ENCODE measurements around the gene MED27. TPM values are rescaled to one million over a fixed set of nuclear protein-coding genes. Genes with fewer than 3 reads are reported as not detected.

Gene MED27
- total RNA-seq, 1 experiment from 2014 or later: 38.4 TPM

GRCh38 chr9:132040246-132040645 lies 39.4 kb downstream of the MED27 start:
- ChIA-PET CTCF (no interaction called here), POLR2A (ENCODE audit: unreplicated experiment) (no interaction called here)
- no TSS peak for BruUV-seq (replicated peaks)
- TF ChIP-seq CTCF (conservative IDR thresholded peaks at IDR 0.05; ENCODE audit: low read depth, low read length) (no peak), EZH2phosphoT487 (IDR thresholded peaks at IDR 0.05; ENCODE audit: borderline replicate concordance, low read length) (no peak), EZH2 (IDR thresholded peaks at IDR 0.05; ENCODE audit: low read length, unreplicated experiment) (no peak)
- Histone ChIP-seq H3K27me3 (ENCODE audit: low read length) (no peaks in the 10 kb centered on the region), H3K27ac (ENCODE audit: low read length) (no peak overlapping the region), H2AFZ (ENCODE audit: low read length) (no peak overlapping the region), H3K9me2 (replicated peaks; ENCODE audit: low read length) (no peaks in the 10 kb centered on the region), H3K79me2 (ENCODE audit: low read length) (peaks cover 78% of the 10 kb centered on the region), H3K4me2 (ENCODE audit: low read length) (no peak overlapping the region), H3K4me3 (ENCODE audit: low read length) (no peak overlapping the region), H4K20me1 (ENCODE audit: low read length) (no peaks in the 10 kb centered on the region), H3K9ac (ENCODE audit: low read length) (no peak overlapping the region), H3K36me3 (ENCODE audit: low read depth, low read length) (no peaks in the 10 kb centered on the region), H3F3A (ENCODE audit: low read length, unreplicated experiment) (no peaks in the 10 kb centered on the region), H3K9me3 (ENCODE audit: low read length) (no peaks in the 10 kb centered on the region), H3K4me1 (ENCODE audit: insufficient read depth, low read length) (peaks cover 25% of the 10 kb centered on the region)
- no peak for DNase-seq
- intact Hi-C loops (cut with micrococcal nuclease): no loop called here
- ATAC-seq: no peak

- H4K20me1 ChIP-seq (ENCODE audit: low read length): no peaks in the 10 kb centered on the region
- peaks cover 79% of the 10 kb centered on the region for H3K79me2 ChIP-seq (ENCODE audit: low read length)
- no peak overlapping the region for H3K9ac ChIP-seq (ENCODE audit: low read length)
- H3K36me3 ChIP-seq (ENCODE audit: low read depth, low read length): no peaks in the 10 kb centered on the region
- no peak overlapping the region for H3K4me2 ChIP-seq (ENCODE audit: low read length)
- H3F3A ChIP-seq (ENCODE audit: low read length, unreplicated experiment): no peaks in the 10 kb centered on the region
- intact Hi-C loops (cut with micrococcal nuclease): no loop called here
- TF ChIP-seq CTCF (conservative IDR thresholded peaks at IDR 0.05; ENCODE audit: low read depth, low read length) (no peak), EZH2 (IDR thresholded peaks at IDR 0.05; ENCODE audit: low read length, unreplicated experiment) (no peak), EZH2phosphoT487 (IDR thresholded peaks at IDR 0.05; ENCODE audit: borderline replicate concordance, low read length) (no peak)
- H3K27me3 ChIP-seq (ENCODE audit: low read length): no peaks in the 10 kb centered on the region
- no peak overlapping the region for H3K27ac ChIP-seq (ENCODE audit: low read length)
- H2AFZ ChIP-seq (ENCODE audit: low read length): no peak overlapping the region
- CTCF ChIA-PET: no interaction called here
- no peaks in the 10 kb centered on the region for H3K9me3 ChIP-seq (ENCODE audit: low read length)
- no peak overlapping the region for H3K4me3 ChIP-seq (ENCODE audit: low read length)
- ATAC-seq (no peak), DNase-seq (no peak)
- POLR2A ChIA-PET (ENCODE audit: unreplicated experiment): interaction anchor here (0.6 kb wide), 1 partner anchor 232 kb away, joined by 15 read pairs; no protein-coding TSS in a partner anchor
- H3K4me1 ChIP-seq (ENCODE audit: insufficient read depth, low read length): peaks cover 25% of the 10 kb centered on the region
- no TSS peak for BruUV-seq (replicated peaks)
- no peaks in the 10 kb centered on the region for H3K9me2 ChIP-seq (replicated peaks; ENCODE audit: low read length)
These were observed 40.4 kb downstream of the MED27 start for GRCh38 chr9:132039284-132039683.

- no peak for ATAC-seq
- H2AFZ ChIP-seq (ENCODE audit: low read length): no peak overlapping the region
- H3K79me2 ChIP-seq (ENCODE audit: low read length): peaks cover 92% of the 10 kb centered on the region
- H3K9ac ChIP-seq (ENCODE audit: low read length): no peak overlapping the region
- no TSS peak for BruUV-seq (replicated peaks)
- no peak for DNase-seq
- H3K4me2 ChIP-seq (ENCODE audit: low read length): no peak overlapping the region
- H3K4me3 ChIP-seq (ENCODE audit: low read length): no peak overlapping the region
- H3K9me2 ChIP-seq (replicated peaks; ENCODE audit: low read length): no peaks in the 10 kb centered on the region
- no peaks in the 10 kb centered on the region for H4K20me1 ChIP-seq (ENCODE audit: low read length)
- CTCF ChIA-PET: interaction anchor here (0.5 kb wide), 1 partner anchor 53 kb away, joined by 3 read pairs; no protein-coding TSS in a partner anchor
- intact Hi-C loops (cut with micrococcal nuclease): no loop called here
- POLR2A ChIA-PET (ENCODE audit: unreplicated experiment): no interaction called here
- peaks cover 8% of the 10 kb centered on the region for H3K4me1 ChIP-seq (ENCODE audit: insufficient read depth, low read length)
- no peaks in the 10 kb centered on the region for H3K9me3 ChIP-seq (ENCODE audit: low read length)
- H3F3A ChIP-seq (ENCODE audit: low read length, unreplicated experiment): no peaks in the 10 kb centered on the region
- H3K27ac ChIP-seq (ENCODE audit: low read length): no peak overlapping the region
- no peaks in the 10 kb centered on the region for H3K27me3 ChIP-seq (ENCODE audit: low read length)
- TF ChIP-seq EZH2 (IDR thresholded peaks at IDR 0.05; ENCODE audit: low read length, unreplicated experiment): no peak
- no peak for TF ChIP-seq EZH2phosphoT487 (IDR thresholded peaks at IDR 0.05; ENCODE audit: borderline replicate concordance, low read length)
- no peak for TF ChIP-seq CTCF (conservative IDR thresholded peaks at IDR 0.05; ENCODE audit: low read depth, low read length)
- no peaks in the 10 kb centered on the region for H3K36me3 ChIP-seq (ENCODE audit: low read depth, low read length)
These were observed 42.2 kb downstream of the MED27 start for GRCh38 chr9:132037458-132037857.
